ENCODE results near the gene CHAD. TPM values are rescaled to one million over a fixed set of nuclear protein-coding genes. Genes with fewer than 3 reads are reported as not detected.
A peak's percentile ranks its signal among the peaks of the same experiment; 100 is the strongest.

Gene CHAD
- total and polyA plus RNA-seq, 2 of the 13 experiments (the other 11 are each of a cell fraction or from before 2014, with no cell fraction given), result 1.4 TPM; not detected in 1

DNA sequence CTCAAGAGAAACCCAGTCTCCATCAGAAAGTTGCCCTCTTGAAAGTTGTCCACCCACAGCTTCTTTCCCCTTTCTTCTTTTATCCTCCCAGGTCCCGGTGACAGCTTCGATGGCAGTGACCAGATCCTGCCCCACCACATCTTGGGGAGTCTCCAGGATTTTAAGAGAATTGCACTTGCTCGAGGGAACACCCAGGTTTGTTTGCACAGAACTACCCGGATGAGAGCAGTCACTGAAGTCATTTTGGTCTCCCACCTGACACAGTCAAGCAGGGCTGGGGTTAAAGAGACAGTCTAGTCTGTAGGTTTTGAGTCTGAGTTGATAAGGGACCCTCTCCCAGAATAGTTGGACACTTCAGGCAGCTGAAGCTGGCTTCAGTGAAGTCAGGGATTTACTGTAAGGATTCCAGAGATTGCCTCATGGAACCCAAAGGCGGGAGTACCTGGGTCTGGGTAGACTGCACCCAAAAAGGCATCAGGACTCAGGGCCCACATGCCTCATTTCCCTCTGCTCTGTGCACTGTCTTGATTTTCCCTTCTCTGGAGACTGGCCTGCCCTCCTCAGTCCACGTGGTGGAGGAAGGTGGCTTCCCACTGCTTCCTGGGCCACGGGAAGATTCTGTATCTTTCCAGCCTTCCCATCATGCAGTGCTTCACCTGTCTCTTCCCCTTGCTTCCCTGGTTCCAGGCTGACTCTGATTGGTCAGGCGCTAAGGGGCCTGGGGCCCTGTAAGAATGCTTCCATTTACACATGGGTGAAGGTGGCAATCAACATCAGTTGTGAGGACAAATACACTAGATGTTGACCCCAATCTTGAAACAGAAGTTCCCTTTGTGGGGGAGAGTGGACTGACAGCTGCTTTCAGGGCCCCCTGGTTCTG is 49.1 kb upstream of the CHAD start (continued):
- TF ChIP-seq ZNF331 (CRISPR knock-in tag; IDR thresholded peaks at IDR 0.05), result no peak
- TF ChIP-seq WIZ (CRISPR knock-in tag; IDR thresholded peaks at IDR 0.05), result no peak
- TF ChIP-seq PRMT3 (CRISPR knock-in tag; IDR thresholded peaks at IDR 0.05; ENCODE audit: borderline replicate concordance, low read depth), result no peak
- TF ChIP-seq YEATS2 (CRISPR knock-in tag; IDR thresholded peaks at IDR 0.05; ENCODE audit: borderline replicate concordance), result peak; percentile 44; the same call in 1 of the 2 replicates
- TF ChIP-seq GATA4 (IDR thresholded peaks at IDR 0.05; ENCODE audit: borderline replicate concordance, low read depth), result peak; percentile 33; the same call in 1 of the 2 replicates
- no peak for TF ChIP-seq HIVEP1 (CRISPR knock-in tag; IDR thresholded peaks at IDR 0.05)
- 0 out of 2 replicates have a peak, but pooled peaks have one; percentile 8 for TF ChIP-seq SIX4 (CRISPR knock-in tag; IDR thresholded peaks at IDR 0.05)
- TF ChIP-seq ZNF598 (CRISPR knock-in tag; IDR thresholded peaks at IDR 0.05; ENCODE audit: borderline replicate concordance), result no peak
- TF ChIP-seq ATF7-NPFF (CRISPR knock-in tag; IDR thresholded peaks at IDR 0.05; ENCODE audit: low read depth), result 0 out of 2 replicates have a peak, but pooled peaks have one; percentile 2

DNA sequence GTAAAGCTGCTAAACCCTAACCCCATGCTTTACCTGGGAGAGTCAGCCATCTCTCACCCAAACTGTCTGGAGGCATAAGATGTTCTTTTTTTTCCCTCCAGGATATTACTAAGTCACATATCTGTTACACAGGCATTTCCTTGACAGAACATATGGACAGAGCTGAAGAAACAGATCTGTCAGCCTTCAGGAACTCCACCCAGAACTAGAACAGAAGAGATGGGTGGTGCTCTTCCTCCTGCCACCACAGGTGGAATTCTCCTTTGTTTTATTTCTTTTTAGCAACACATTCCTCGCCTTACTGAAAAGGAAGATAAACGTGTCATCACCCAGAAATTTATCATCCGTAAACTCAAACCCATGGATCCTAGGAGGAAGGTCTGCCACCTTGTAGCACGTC is 48.3 kb upstream of the CHAD start:
- WGBS (ENCODE audit: low lambda C conversion rate), result 81% methylated on average over 4 of the region's 4 CpGs
- no peaks in the 10 kb centered on the region for H3K9me3 ChIP-seq (ENCODE audit: low read length)
- no peak overlapping the region for H3K27ac ChIP-seq (ENCODE audit: extremely low read length, insufficient read depth, low read length)
- TF ChIP-seq ZNF263 (CRISPR knock-in tag; IDR thresholded peaks at IDR 0.05) (no peak), CREM (IDR thresholded peaks at IDR 0.05) (no peak), CREM (CRISPR knock-in tag; IDR thresholded peaks at IDR 0.05) (no peak)
- no peaks in the 10 kb centered on the region for H3K79me2 ChIP-seq (ENCODE audit: insufficient read depth, low read length)
- no peak for FAIRE-seq
- no TSS peak for BruUV-seq (replicated peaks)
- no peak overlapping the region for H3K4me2 ChIP-seq (ENCODE audit: low read depth, low read length)
- no peak overlapping the region for H2AFZ ChIP-seq (ENCODE audit: low read length)
- intact Hi-C loops (cut with micrococcal nuclease; ENCODE audit: unreplicated experiment) (no loop called here), in situ Hi-C loops (cut with HindIII; ENCODE audit: extremely low pct_ligation_motif_present, low pct_unique_long_range_greater_than_20kb) (no loop called here)
- H4K20me1 ChIP-seq (ENCODE audit: insufficient read depth, low read length), result no peaks in the 10 kb centered on the region
- H3K9ac ChIP-seq (ENCODE audit: insufficient read depth, low read depth, low read length), result no peak overlapping the region
- H3K4me3 ChIP-seq (replicated peaks in 1 of 3; ENCODE audit: insufficient read depth in 1 of 3, low read depth in 2 of 3, low read length in 3 of 3), result no peak overlapping the region
- ChIA-PET POLR2A (interaction anchor here (1.0 to 3.2 kb wide), 4 partner anchors 15 to 38 kb away, joined by 3 to 37 read pairs (median 11); partner anchors contain the start of gene EPN3), CTCF (ENCODE audit: low intra/inter-chr PET ratio, low total read pairs) (no interaction called here)
- peaks cover 53% of the 10 kb centered on the region for H3K4me1 ChIP-seq (ENCODE audit: insufficient read depth, low read length)
- no peaks in the 10 kb centered on the region for H3K27me3 ChIP-seq (ENCODE audit: control insufficient read depth in 1 of 2, insufficient read depth in 2 of 2, low read length in 2 of 2)
- DNase-seq (ENCODE audit: low spot score), result no peak
- no peaks in the 10 kb centered on the region for H3K36me3 ChIP-seq (replicated peaks in 1 of 2; ENCODE audit: control insufficient read depth in 1 of 2, insufficient read depth in 2 of 2, low read length in 2 of 2)
- no peak for ATAC-seq
